HepG2 (cell line): ENCODE measurements around the gene TEAD3. TPM values are rescaled to one million over a fixed set of nuclear protein-coding genes. Genes with fewer than 3 reads are reported as not detected.

Experiments used
- CREBL2 ChIP-seq: sonication (generic); formaldehyde crosslinking; IDR thresholded peaks from 2 replicates; pipeline ENCODE4 v1.8.1; 2023; ENCODE audit warnings: missing genetic modification reagents, mild to moderate bottlenecking, borderline replicate concordance
- CSRNP1 ChIP-seq: sonication (generic); formaldehyde crosslinking; IDR thresholded peaks from 2 replicates; pipeline ENCODE4 v1.8.1; 2023; ENCODE audit warnings: mild to moderate bottlenecking, missing genetic modification reagents
- E2F2 ChIP-seq: sonication (generic); formaldehyde crosslinking; IDR thresholded peaks from 2 replicates; pipeline ENCODE4 v1.4.0; 2020; ENCODE audit warnings: missing genetic modification reagents, borderline replicate concordance
- FLYWCH1 ChIP-seq: sonication (generic); formaldehyde crosslinking; IDR thresholded peaks from 2 replicates; pipeline ENCODE4 v1.8.1; 2023; ENCODE audit warnings: mild to moderate bottlenecking, missing genetic modification reagents
- FOXC1 ChIP-seq: sonication (generic); formaldehyde crosslinking; IDR thresholded peaks from 2 replicates; pipeline ENCODE4 v1.8.0; 2022; ENCODE audit warnings: mild to moderate bottlenecking, missing genetic modification reagents, borderline replicate concordance
- HOXA5 ChIP-seq: sonication (generic); formaldehyde crosslinking; IDR thresholded peaks from 2 replicates; pipeline ENCODE4 v1.4.0; 2020; ENCODE audit warnings: missing genetic modification reagents
- NONO ChIP-seq, 2 experiments: fragments of 450-650 bp in 1 of 2; sonication (generic) in 1 of 2; formaldehyde crosslinking in 1 of 2; IDR thresholded peaks in 1 of 2; conservative IDR thresholded peaks in 1 of 2; 2 replicates each; pipeline versions ENCODE4 v1.6.1 to v1.8.0; 2017 to 2022; ENCODE audit warnings: mild to moderate bottlenecking in 1 of 2, missing genetic modification reagents in 1 of 2, moderate library complexity in 1 of 2
- PREB ChIP-seq: sonication (generic); formaldehyde crosslinking; IDR thresholded peaks from 2 replicates; pipeline ENCODE4 v1.4.0; 2020; ENCODE audit warnings: missing genetic modification reagents
- RBM39 ChIP-seq: fragments of 200-400 bp; formaldehyde crosslinking; IDR thresholded peaks from one replicate; pipeline ENCODE4 v1.6.1; 2018; ENCODE audit warnings: antibody characterized with exemption, mild to moderate bottlenecking, low read depth, low read length; ENCODE audit not compliant: poor library complexity, severe bottlenecking
- SAP130 ChIP-seq: IDR thresholded peaks from 2 replicates; pipeline ENCODE4 v1.6.1; 2016; ENCODE audit warnings: low read depth
- U2AF1 ChIP-seq: fragments of 200-400 bp; formaldehyde crosslinking; optimal IDR thresholded peaks from 2 replicates; pipeline ENCODE3; 2017; ENCODE audit warnings: mild to moderate bottlenecking, low read depth, low read length
- ZNF121 ChIP-seq: sonication (generic); formaldehyde crosslinking; IDR thresholded peaks from 2 replicates; pipeline ENCODE4 v1.5.0; 2020; ENCODE audit warnings: mild to moderate bottlenecking, missing genetic modification reagents
- ZNF609 ChIP-seq: sonication (generic); formaldehyde crosslinking; IDR thresholded peaks from 2 replicates; pipeline ENCODE4 v1.4.0; 2020; ENCODE audit warnings: mild to moderate bottlenecking, missing genetic modification reagents, borderline replicate concordance
- ZNF629 ChIP-seq: sonication (generic); formaldehyde crosslinking; conservative IDR thresholded peaks from 2 replicates; pipeline ENCODE4 v1.5.0; 2020; ENCODE audit warnings: missing genetic modification reagents
- ZNF644 ChIP-seq: IDR thresholded peaks from 2 replicates; pipeline ENCODE4 v1.6.1; 2016; ENCODE audit warnings: low read depth
- ZXDC ChIP-seq: sonication (generic); formaldehyde crosslinking; IDR thresholded peaks from 2 replicates; pipeline ENCODE4 v1.5.0; 2020; ENCODE audit warnings: mild to moderate bottlenecking, missing genetic modification reagents
- polyA plus RNA-seq, 8 experiments: library from polyadenylated mRNA; depleted of rRNA in 3 of 8; stranded (reverse) in 7 of 8; unstranded in 1 of 8; fragments of >200 nt; fragmentation: Illumina TruSeq in 4 of 8; extraction: Trizol in 4 of 8; gene quantifications; 2 replicates each; pipeline versions ENCODE4 v1.2.1 to v1.2.3, GENCODE V29; 2011 to 2016; ENCODE audit warnings: low read depth in 4 of 8, missing spikeins in 1 of 8, mixed read lengths in 1 of 8; ENCODE audit not compliant: insufficient read depth in 1 of 8
- total RNA-seq, 5 experiments: library from RNA; depleted of rRNA; stranded (reverse); fragments of >200 nt; fragmentation: Illumina TruSeq; extraction: Trizol; gene quantifications; 2 replicates each; pipeline ENCODE4 v1.2.3, GENCODE V29; 2016; ENCODE audit warnings: low read depth in 1 of 5

TEAD3 gene
- total and polyA plus RNA-seq, 2 of the 13 experiments (the other 11 are each of a cell fraction or from before 2014, with no cell fraction given): 15.1 to 16.5 TPM

GRCh38 chr6:35428421-35429149, 68.3 kb downstream of the TEAD3 start (continued):
- TF ChIP-seq FOXC1 (CRISPR knock-in tag): peak; percentile 82
- peak; percentile 92 for TF ChIP-seq ZNF609 (CRISPR knock-in tag)
- TF ChIP-seq ZNF121 (CRISPR knock-in tag): 0 out of 2 replicates have a peak, but pooled peaks have one; percentile 19
- peak; percentile 27; the same call in 1 of the 2 replicates for TF ChIP-seq ZNF644 (CRISPR knock-in tag)
- TF ChIP-seq FLYWCH1 (CRISPR knock-in tag): no peak
- TF ChIP-seq RBM39: no peak
- TF ChIP-seq PREB (CRISPR knock-in tag): no peak
- no peak for TF ChIP-seq E2F2 (CRISPR knock-in tag)
- TF ChIP-seq ZNF629 (CRISPR knock-in tag): no peak
- no peak for TF ChIP-seq ZXDC (CRISPR knock-in tag)
- no peak for TF ChIP-seq CREBL2 (CRISPR knock-in tag)
- TF ChIP-seq SAP130: peak; percentile 60; the same call in 1 of the 2 replicates
- TF ChIP-seq HOXA5: peak; percentile 47; the same call in 1 of the 2 replicates
- no peak for TF ChIP-seq NONO (IDR thresholded peaks at IDR 0.05)
- TF ChIP-seq NONO (CRISPR knock-in tag; conservative IDR thresholded peaks at IDR 0.05): peak; percentile 76
- TF ChIP-seq U2AF1: no peak
- 0 out of 2 replicates have a peak, but pooled peaks have one; percentile 27 for TF ChIP-seq CSRNP1
